IPS-11a (cell line): ENCODE results near the gene FBXO31.

ENCODE experiments used
- H3K4me3 ChIP-seq: one replicate; pipeline ENCODE4 v1.5.1; 2013; ENCODE audit warnings: low read depth, low read length, control low read depth

FBXO31 gene

GRCh38 chr16:87383505-87384161 is at the start of gene FBXO31:
Gene FBXO31 (minus strand): TSS chr16:87383776. CDS start chr16:87383744, 32 bp downstream.
- peak within 1 kb of the TSS; percentile 67 for H3K4me3 ChIP-seq

GRCh38 chr16:87432330-87432915 is 48.8 kb upstream of the FBXO31 start:
- no peak overlapping the region for H3K4me3 ChIP-seq

GRCh38 chr16:87431926-87432325 is 48.4 kb upstream of the FBXO31 start:
- no peak overlapping the region for H3K4me3 ChIP-seq

GRCh38 chr16:87426423-87427215 is 43.0 kb upstream of the FBXO31 start:
- no peak overlapping the region for H3K4me3 ChIP-seq

GRCh38 chr16:87425941-87426340 is 42.4 kb upstream of the FBXO31 start:
- H3K4me3 ChIP-seq: no peak overlapping the region

- no peak overlapping the region for H3K4me3 ChIP-seq
Observed at GRCh38 chr16:87424266-87424665, 40.7 kb upstream of the FBXO31 start.

GRCh38 chr16:87423429-87423828 is 39.9 kb upstream of the FBXO31 start:
- H3K4me3 ChIP-seq: no peak overlapping the region

GRCh38 chr16:87422106-87422505 is 38.5 kb upstream of the FBXO31 start:
- H3K4me3 ChIP-seq: no peak overlapping the region

GRCh38 chr16:87421003-87421912 is 37.7 kb upstream of the FBXO31 start:
- no peak overlapping the region for H3K4me3 ChIP-seq

- H3K4me3 ChIP-seq: no peak overlapping the region
Observed at GRCh38 chr16:87420026-87421002, 36.7 kb upstream of the FBXO31 start.

- no peak overlapping the region for H3K4me3 ChIP-seq
Observed at GRCh38 chr16:87418644-87419043, 35.1 kb upstream of the FBXO31 start.

- no peak overlapping the region for H3K4me3 ChIP-seq
Observed at GRCh38 chr16:87418216-87418615, 34.6 kb upstream of the FBXO31 start.

- H3K4me3 ChIP-seq: no peak overlapping the region
Observed at GRCh38 chr16:87417528-87417910, 33.9 kb upstream of the FBXO31 start.

- no peak overlapping the region for H3K4me3 ChIP-seq
Observed at GRCh38 chr16:87416826-87417527, 33.4 kb upstream of the FBXO31 start.

- no peak overlapping the region for H3K4me3 ChIP-seq
Observed at GRCh38 chr16:87415441-87415840, 31.9 kb upstream of the FBXO31 start.

GRCh38 chr16:87414251-87414680 is 30.7 kb upstream of the FBXO31 start:
- no peak overlapping the region for H3K4me3 ChIP-seq

- H3K4me3 ChIP-seq: no peak overlapping the region
Observed at GRCh38 chr16:87412996-87413421, 29.4 kb upstream of the FBXO31 start.

- H3K4me3 ChIP-seq: no peak overlapping the region
Observed at GRCh38 chr16:87412371-87412995, 28.9 kb upstream of the FBXO31 start.
